Adrenal gland (tissue), 12 donors: ENCODE results near the gene IQGAP1. TPM values are rescaled to one million over a fixed set of nuclear protein-coding genes. Genes with fewer than 3 reads are reported as not detected.

Experiments
- DNase-seq, 7 donors: peaks; one replicate each; pipeline ENCODE4 v3.0.0-alpha.2; 2019 to 2020
- H3K27ac ChIP-seq, 5 donors: fragments of 200-600 bp; sonication (generic) in 4 of 5; 1 replicate in 3 of 5; 2 replicates in 2 of 5; pipeline versions ENCODE4 v1.5.1 to v1.8.0; 2016 to 2020; ENCODE audit warnings: mild to moderate bottlenecking in 1 of 5
- H3K27me3 ChIP-seq: fragments of 200-600 bp; 2 replicates; pipeline ENCODE4 v1.8.0; 2021
- H3K36me3 ChIP-seq, 2 donors: fragments of 200-600 bp; replicated peaks in 1 of 2; 1 replicate in 1 of 2; 2 replicates in 1 of 2; pipeline versions ENCODE4 v1.5.1 to v1.8.0; 2018 to 2022
- H3K4me1 ChIP-seq, 2 donors: fragments of 200-600 bp; replicated peaks in 1 of 2; 1 replicate in 1 of 2; 2 replicates in 1 of 2; pipeline versions ENCODE4 v1.5.1 to v1.8.0; 2018 to 2021
- H3K4me3 ChIP-seq, 4 donors: fragments of 200-600 bp; sonication (generic) in 3 of 4; one replicate each; pipeline ENCODE4 v1.5.1; 2016 to 2018
- H3K9me3 ChIP-seq, 3 donors: fragments of 200-600 bp; sonication (generic) in 1 of 3; replicated peaks in 1 of 3; 1 replicate in 2 of 3; 2 replicates in 1 of 3; pipeline versions ENCODE4 v1.5.1 to v1.8.0; 2016 to 2021
- POLR2A ChIP-seq, 2 donors: fragments of 450-650 bp; IDR thresholded peaks; one replicate each; pipeline ENCODE4 v1.6.1; 2017; ENCODE audit warnings: antibody characterized with exemption in 2 of 2, mild to moderate bottlenecking in 2 of 2, moderate library complexity in 1 of 2
- WGBS, 4 donors: extraction: QIAGEN DNeasy Blood & Tissue Kit in 2 of 4; methylation state at CpG; one replicate each; pipeline versions ENCODE4 v1.1.5 to v1.1.7; 2013 to 2017; 5-methylcytosine and 5-hydroxymethylcytosine counted together
- intact Hi-C, 2 donors: fragments of 100-400 bp; cut with DNase I; formaldehyde crosslinking; loops; one replicate each; pipeline versions ENCODE4 v1.14.1 to v1.15.0; 2022 to 2023
- polyA plus RNA-seq, 3 donors: library from polyadenylated mRNA; stranded (reverse); fragments of 200-250 nt in 2 of 3; fragments of 350-450 nt in 1 of 3; fragmentation: Illumina TruSeq in 1 of 3; extraction: RNeasy Lipid Tissue Mini Kit (QIAGEN cat#74804) in 1 of 3; gene quantifications; one replicate each; pipeline ENCODE4 v1.2.3, GENCODE V29; 2013 to 2014
- total RNA-seq, 9 donors: library from RNA; depleted of rRNA in 4 of 9; stranded (reverse); fragments of >200 nt in 4 of 9; fragments of 120-200 nt in 1 of 9; fragmentation: NEBNext Ultra II Directional in 1 of 9; extraction: Animal tissue kit (Norgen Biotek cat#: 25700) in 1 of 9; gene quantifications; one replicate each; pipeline versions ENCODE4 v1.1.0 to v1.2.4, GENCODE V29; 2013 to 2023
- TF ChIP-seq, protein P1 (sequence below), 6 experiments: fragments of 450-650 bp in 4 of 6; fragments of 200-600 bp in 2 of 6; sonication (generic) in 1 of 6; IDR thresholded peaks; 1 replicate in 5 of 6; 2 replicates in 1 of 6; pipeline versions ENCODE4 v1.5.1 to v1.8.0; 2016 to 2021; ENCODE audit warnings: antibody characterized with exemption in 6 of 6, mild to moderate bottlenecking in 2 of 6, moderate library complexity in 1 of 6
- donor health status: healthy with polysubstance abuse.
- donor health status: Bipolar disorder and iron deficiency.
- donor health status: DM: yes; HTN: yes; CAD: no.
- donor health status: DM: no; HTN: no; CAD: no.
- donor health status: DM: no; HTN: no; CAD: no.
- donor health status: DM: yes; HTN: yes; CAD: no.

Gene IQGAP1
- total and polyA plus RNA-seq, 12 donors, result 34.3 to 261 (median 150) TPM

DNA sequence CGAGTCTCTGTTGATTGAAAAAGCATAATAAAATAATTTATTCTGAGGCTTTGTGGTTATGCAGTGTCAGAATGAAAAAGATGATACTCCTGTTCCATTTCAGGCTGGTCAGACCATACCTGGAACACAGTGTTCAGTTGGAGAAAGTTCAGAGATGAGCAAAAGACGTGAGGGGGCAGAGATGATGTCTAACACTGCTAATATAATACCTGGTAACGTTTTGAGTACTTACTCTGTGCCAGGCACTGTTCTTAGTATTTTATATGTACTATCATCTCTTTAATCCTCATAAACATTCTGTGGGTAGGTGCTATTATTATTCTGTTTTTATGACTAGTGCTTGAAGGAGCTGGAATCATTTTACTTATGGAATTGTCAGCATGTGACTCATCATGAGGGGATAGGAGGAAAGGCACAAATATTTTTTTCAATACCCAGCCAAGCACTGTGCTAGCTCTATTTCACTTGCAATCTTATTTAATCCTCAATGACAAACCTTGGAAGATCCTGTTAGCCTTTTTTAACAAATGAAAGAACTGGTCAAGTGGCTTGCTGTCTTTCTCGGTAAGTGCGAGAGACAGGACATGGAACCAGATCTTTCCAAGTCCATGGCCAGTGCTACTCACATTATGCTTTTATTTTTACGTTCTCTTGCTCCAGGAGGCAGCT is 31.8 kb downstream of the IQGAP1 start:
- no peaks in the 10 kb centered on the region for H3K27me3 ChIP-seq
- intact Hi-C loops, result no loop called here
- peaks cover 49 to 69% of the 10 kb centered on the region in 2 donors for H3K4me1 ChIP-seq
- TF ChIP-seq, protein P1, sequence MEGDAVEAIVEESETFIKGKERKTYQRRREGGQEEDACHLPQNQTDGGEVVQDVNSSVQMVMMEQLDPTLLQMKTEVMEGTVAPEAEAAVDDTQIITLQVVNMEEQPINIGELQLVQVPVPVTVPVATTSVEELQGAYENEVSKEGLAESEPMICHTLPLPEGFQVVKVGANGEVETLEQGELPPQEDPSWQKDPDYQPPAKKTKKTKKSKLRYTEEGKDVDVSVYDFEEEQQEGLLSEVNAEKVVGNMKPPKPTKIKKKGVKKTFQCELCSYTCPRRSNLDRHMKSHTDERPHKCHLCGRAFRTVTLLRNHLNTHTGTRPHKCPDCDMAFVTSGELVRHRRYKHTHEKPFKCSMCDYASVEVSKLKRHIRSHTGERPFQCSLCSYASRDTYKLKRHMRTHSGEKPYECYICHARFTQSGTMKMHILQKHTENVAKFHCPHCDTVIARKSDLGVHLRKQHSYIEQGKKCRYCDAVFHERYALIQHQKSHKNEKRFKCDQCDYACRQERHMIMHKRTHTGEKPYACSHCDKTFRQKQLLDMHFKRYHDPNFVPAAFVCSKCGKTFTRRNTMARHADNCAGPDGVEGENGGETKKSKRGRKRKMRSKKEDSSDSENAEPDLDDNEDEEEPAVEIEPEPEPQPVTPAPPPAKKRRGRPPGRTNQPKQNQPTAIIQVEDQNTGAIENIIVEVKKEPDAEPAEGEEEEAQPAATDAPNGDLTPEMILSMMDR (IDR thresholded peaks at IDR 0.05), result no peak
- peak in 1 of 2 donors; percentile 23 for TF ChIP-seq POLR2A (IDR thresholded peaks at IDR 0.05)
- 40 to 50% (median 42%) methylated on average over 6 of the region's 6 CpGs for WGBS, 4 donors
- no peak for DNase-seq
- H3K27ac ChIP-seq, result peak overlapping the region in 4 of 5 donors; percentile 43 to 83 (median 65)
- no peak overlapping the region for H3K4me3 ChIP-seq
- no peaks in the 10 kb centered on the region for H3K9me3 ChIP-seq
- no peaks in the 10 kb centered on the region for H3K36me3 ChIP-seq

DNA sequence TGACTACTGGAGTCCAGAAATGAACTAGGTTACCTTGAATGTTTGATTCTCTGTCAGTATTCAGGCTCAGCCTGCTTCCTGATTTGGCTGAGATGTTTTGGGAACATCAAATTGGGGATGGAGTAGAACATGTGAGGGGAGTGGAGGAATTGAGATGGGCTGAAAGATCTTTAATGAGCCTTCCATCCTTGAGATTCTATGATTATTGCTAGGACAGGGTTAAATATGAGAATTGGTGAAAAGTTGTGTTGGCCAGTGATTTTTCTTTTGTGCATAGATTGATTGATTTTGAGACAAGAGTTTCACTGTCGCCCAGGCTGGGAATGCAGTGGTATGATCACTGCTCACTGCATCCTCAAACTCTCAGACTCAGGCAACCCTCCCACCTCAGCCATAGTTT is 32.4 kb downstream of the IQGAP1 start:
- Histone ChIP-seq H3K27me3 (no peaks in the 10 kb centered on the region), H3K36me3 (no peaks in the 10 kb centered on the region), H3K4me1 (peaks cover 49 to 68% of the 10 kb centered on the region in 2 donors), H3K9me3 (no peaks in the 10 kb centered on the region), H3K27ac (peak overlapping the region in 4 of 5 donors; percentile 43 to 83 (median 65)), H3K4me3 (no peak overlapping the region)
- DNase-seq, result no peak
- intact Hi-C loops, result no loop called here
- 22 to 68% (median 51%) methylated on average over 1 of the region's 1 CpG for WGBS, 4 donors
- TF ChIP-seq POLR2A (IDR thresholded peaks at IDR 0.05), result no peak
- TF ChIP-seq, protein P1 (IDR thresholded peaks at IDR 0.05), result no peak

DNA sequence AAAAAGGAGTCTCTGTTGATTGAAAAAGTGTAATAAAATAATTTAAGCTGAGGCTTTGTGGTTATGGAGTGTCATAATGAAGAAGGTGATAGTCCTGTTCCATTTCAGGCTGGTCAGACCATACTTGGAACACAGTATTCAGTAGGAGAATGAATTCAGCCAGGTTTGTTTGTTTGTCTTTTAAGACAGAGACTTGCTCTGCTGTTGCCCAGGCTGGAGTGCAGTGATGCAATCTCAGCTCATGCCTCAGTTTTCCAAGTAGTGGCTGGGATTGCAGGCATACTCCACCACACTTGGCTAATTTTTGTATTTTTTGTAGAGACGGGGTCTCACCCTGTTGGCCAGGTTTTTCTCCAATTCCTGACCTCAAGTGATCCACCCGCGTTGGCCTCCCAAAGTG is 33.5 kb downstream of the IQGAP1 start:
- Histone ChIP-seq H3K9me3 (no peaks in the 10 kb centered on the region), H3K27me3 (no peaks in the 10 kb centered on the region), H3K4me3 (no peak overlapping the region), H3K36me3 (no peaks in the 10 kb centered on the region), H3K27ac (no peak overlapping the region), H3K4me1 (peaks cover 49 to 75% of the 10 kb centered on the region in 2 donors)
- TF ChIP-seq, protein P1 (IDR thresholded peaks at IDR 0.05), result no peak
- no peak for TF ChIP-seq POLR2A (IDR thresholded peaks at IDR 0.05)
- intact Hi-C loops, result no loop called here
- DNase-seq, result no peak
- 87 to 95% (median 92%) methylated on average over 3 of the region's 3 CpGs for WGBS, 4 donors

DNA sequence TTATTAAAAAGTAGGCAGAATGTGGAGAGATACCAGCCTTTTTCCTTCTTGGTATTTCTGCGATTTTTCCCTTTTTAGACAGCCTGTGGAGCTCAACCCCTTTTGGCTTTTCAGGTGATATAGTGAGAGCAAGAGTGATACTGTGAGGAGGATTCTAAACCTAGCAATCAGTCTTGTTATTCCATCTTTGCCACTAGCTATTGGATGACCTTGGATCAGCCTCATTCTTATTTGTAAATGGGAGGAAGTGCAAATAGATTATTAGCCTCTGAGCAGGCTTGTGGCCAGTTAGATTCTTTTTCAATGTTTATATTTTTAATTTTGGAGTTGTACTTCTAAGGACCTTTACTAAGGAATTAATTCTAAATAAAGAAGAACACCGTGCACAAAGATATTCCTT is 34.0 kb downstream of the IQGAP1 start:
- intact Hi-C loops, result no loop called here
- Histone ChIP-seq H3K27me3 (no peaks in the 10 kb centered on the region), H3K36me3 (no peaks in the 10 kb centered on the region), H3K4me1 (peaks cover 49 to 75% of the 10 kb centered on the region in 2 donors), H3K4me3 (no peak overlapping the region), H3K27ac (no peak overlapping the region), H3K9me3 (no peaks in the 10 kb centered on the region)
- DNase-seq, result no peak
- 52 to 76% (median 60%) methylated on average over 2 of the region's 2 CpGs for WGBS, 4 donors
- TF ChIP-seq, protein P1 (IDR thresholded peaks at IDR 0.05), result no peak
- no peak for TF ChIP-seq POLR2A (IDR thresholded peaks at IDR 0.05)
